ENCODE data around the gene TMEM147.

TMEM147 gene

DNA sequence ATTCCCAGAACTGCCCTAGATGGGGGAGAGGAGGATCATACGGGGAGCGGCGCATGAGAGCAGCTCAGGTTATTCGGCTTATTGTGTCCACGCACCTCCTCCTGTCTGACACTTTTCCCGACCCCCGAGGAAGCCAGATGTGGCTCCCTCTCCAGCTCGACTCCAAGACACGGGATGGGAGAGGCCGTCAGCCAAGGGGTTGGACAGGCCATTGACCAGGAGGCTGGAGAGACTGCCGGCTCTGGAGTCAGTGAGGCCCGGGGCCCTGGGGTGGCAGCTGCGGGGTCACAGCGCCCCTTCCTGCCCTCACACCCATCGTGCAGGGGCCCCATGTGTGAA is 34.8 kb upstream of the TMEM147 start:
- WGBS (ENCODE audit: extremely low coverage, insufficient coverage, insufficient read length) = no CpG with 5 or more reads among the region's 15 CpGs
- Histone ChIP-seq H2AK5ac (ENCODE audit: low read length) (peak overlapping the region; percentile 35), H3K4me1 (ENCODE audit: control insufficient read depth in 1 of 2, insufficient read depth in 2 of 2, low read length in 2 of 2) (peaks cover 3 to 5% of the 10 kb centered on the region in 2 experiments), H3K4ac (ENCODE audit: low read depth, low read length) (no peak overlapping the region), H4K91ac (ENCODE audit: low read depth, low read length) (no peak overlapping the region), H4K8ac (ENCODE audit: low read depth, low read length) (peak overlapping the region; percentile 42), H2BK5ac (ENCODE audit: low read depth, low read length, poor library complexity) (no peak overlapping the region), H3K27me3 (ENCODE audit: insufficient read depth, low read length) (no peaks in the 10 kb centered on the region), H4K12ac (ENCODE audit: low read depth, low read length) (peak overlapping the region; percentile 6), H3K36me3 (ENCODE audit: control insufficient read depth in 1 of 2, insufficient read depth in 2 of 2, low read length in 2 of 2) (peaks cover 7 to 8% of the 10 kb centered on the region in 2 experiments), H3K79me2 (ENCODE audit: control insufficient read depth, insufficient read depth, low read length, poor library complexity) (peaks cover 4% of the 10 kb centered on the region), H3K23ac (ENCODE audit: low read length) (no peak overlapping the region), H3K9me3 (ENCODE audit: insufficient read depth, low read depth, low read length) (peaks cover 2% of the 10 kb centered on the region), H2BK12ac (ENCODE audit: low read length) (no peak overlapping the region), H3K14ac (ENCODE audit: low read length) (no peak overlapping the region), H2BK120ac (ENCODE audit: insufficient read depth, low read length, poor library complexity) (no peak overlapping the region), H2AFZ (ENCODE audit: insufficient read depth, low read length, poor library complexity) (peak overlapping the region; percentile 91), H3K4me3 (ENCODE audit: low read depth, low read length) (no peak overlapping the region), H3K27ac (ENCODE audit: low read depth, low read length) (no peak overlapping the region), H3K79me1 (ENCODE audit: low read length) (peaks cover 7% of the 10 kb centered on the region), H3K4me2 (ENCODE audit: low read length) (peak overlapping the region; percentile 86), H3K18ac (ENCODE audit: low read length) (no peak overlapping the region), H3K9ac (ENCODE audit: low read length) (no peak overlapping the region)
- DNase-seq = no peak

DNA sequence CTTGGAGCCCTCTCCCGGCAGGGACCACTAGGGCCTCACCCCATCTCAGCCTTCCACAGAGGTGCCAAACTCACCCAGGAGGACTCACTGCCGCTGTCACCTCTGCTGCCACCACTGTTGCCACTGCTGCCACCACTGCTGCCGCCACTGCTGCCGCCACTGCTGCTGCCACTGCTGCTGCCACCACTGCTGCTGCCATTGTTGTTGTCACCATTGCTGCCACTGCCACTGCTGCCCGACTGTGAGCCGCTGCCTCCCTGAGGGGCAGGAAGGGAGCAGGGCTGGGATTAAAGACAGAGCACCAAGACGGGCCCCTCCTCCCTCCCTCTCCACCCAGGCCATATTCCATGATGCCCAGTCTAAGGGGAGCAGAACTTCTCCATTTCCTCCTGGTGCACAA is 34.1 kb upstream of the TMEM147 start:
- no peak for DNase-seq
- Histone ChIP-seq H3K18ac (ENCODE audit: low read length) (no peak overlapping the region), H3K9me3 (ENCODE audit: insufficient read depth, low read depth, low read length) (peaks cover 2% of the 10 kb centered on the region), H4K12ac (ENCODE audit: low read depth, low read length) (no peak overlapping the region), H3K4me3 (ENCODE audit: low read depth, low read length) (no peak overlapping the region), H2AK5ac (ENCODE audit: low read length) (no peak overlapping the region), H3K36me3 (ENCODE audit: control insufficient read depth in 1 of 2, insufficient read depth in 2 of 2, low read length in 2 of 2) (peaks cover under 1 to 3% of the 10 kb centered on the region in 2 experiments), H3K14ac (ENCODE audit: low read length) (no peak overlapping the region), H3K4me2 (ENCODE audit: low read length) (no peak overlapping the region), H3K79me1 (ENCODE audit: low read length) (peaks cover 7% of the 10 kb centered on the region), H4K8ac (ENCODE audit: low read depth, low read length) (no peak overlapping the region), H3K27ac (ENCODE audit: low read depth, low read length) (no peak overlapping the region), H3K9ac (ENCODE audit: low read length) (no peak overlapping the region), H2BK5ac (ENCODE audit: low read depth, low read length, poor library complexity) (no peak overlapping the region), H2BK120ac (ENCODE audit: insufficient read depth, low read length, poor library complexity) (no peak overlapping the region), H3K79me2 (ENCODE audit: control insufficient read depth, insufficient read depth, low read length, poor library complexity) (peaks cover 4% of the 10 kb centered on the region), H3K23ac (ENCODE audit: low read length) (no peak overlapping the region), H3K4ac (ENCODE audit: low read depth, low read length) (no peak overlapping the region), H2BK12ac (ENCODE audit: low read length) (no peak overlapping the region), H3K4me1 (ENCODE audit: control insufficient read depth in 1 of 2, insufficient read depth in 2 of 2, low read length in 2 of 2) (peaks cover 3 to 5% of the 10 kb centered on the region in 2 experiments), H2AFZ (ENCODE audit: insufficient read depth, low read length, poor library complexity) (no peak overlapping the region), H3K27me3 (ENCODE audit: insufficient read depth, low read length) (no peaks in the 10 kb centered on the region), H4K91ac (ENCODE audit: low read depth, low read length) (no peak overlapping the region)
- no CpG with 5 or more reads among the region's 7 CpGs for WGBS (ENCODE audit: extremely low coverage, insufficient coverage, insufficient read length)

DNA sequence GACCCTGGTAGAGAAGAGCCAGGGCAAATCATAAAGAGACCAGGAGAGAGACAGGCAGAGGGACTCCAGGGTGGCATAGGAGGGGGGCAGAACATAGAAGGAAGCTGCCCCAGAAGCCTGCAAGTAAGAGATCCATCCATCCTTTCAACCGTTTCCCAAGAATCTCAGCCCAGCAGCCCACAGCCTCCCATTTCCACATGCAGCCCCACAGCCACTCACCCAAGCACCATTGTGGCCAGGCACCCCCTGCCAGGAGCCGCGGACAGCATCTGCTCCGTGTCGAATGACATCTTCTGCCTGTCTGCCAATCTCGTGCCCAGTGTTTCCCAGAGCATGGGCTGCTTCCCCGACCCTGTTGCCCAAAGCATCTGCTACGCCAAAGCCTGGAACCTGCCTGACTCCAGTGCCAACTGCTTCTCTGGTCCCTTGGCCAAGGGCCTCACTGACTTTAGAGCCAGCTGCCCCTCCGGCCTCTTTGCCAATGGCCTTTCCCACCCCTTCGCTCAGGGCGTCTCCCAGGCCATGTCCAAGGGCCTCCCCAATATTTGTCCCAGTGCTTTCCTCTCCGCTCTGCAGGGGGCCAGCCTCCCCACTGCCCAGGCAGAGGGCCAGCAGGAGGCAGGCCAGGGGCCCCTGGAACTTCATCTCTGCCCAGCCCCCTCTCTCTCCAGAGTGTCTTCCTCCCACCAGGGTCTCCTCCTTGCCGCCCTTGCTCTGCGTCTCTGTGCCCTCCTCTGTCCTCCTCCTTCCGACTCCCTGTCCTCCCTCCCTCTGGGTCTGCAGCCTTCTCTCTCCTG is 32.4 kb upstream of the TMEM147 start:
- no CpG with 5 or more reads among the region's 15 CpGs for WGBS (ENCODE audit: extremely low coverage, insufficient coverage, insufficient read length)
- Histone ChIP-seq H4K8ac (ENCODE audit: low read depth, low read length) (no peak overlapping the region), H3K79me2 (ENCODE audit: control insufficient read depth, insufficient read depth, low read length, poor library complexity) (peaks cover 4% of the 10 kb centered on the region), H3K4me3 (ENCODE audit: low read depth, low read length) (no peak overlapping the region), H3K27ac (ENCODE audit: low read depth, low read length) (no peak overlapping the region), H3K79me1 (ENCODE audit: low read length) (peaks cover 7% of the 10 kb centered on the region), H4K12ac (ENCODE audit: low read depth, low read length) (no peak overlapping the region), H2BK120ac (ENCODE audit: insufficient read depth, low read length, poor library complexity) (no peak overlapping the region), H3K4ac (ENCODE audit: low read depth, low read length) (no peak overlapping the region), H2AK5ac (ENCODE audit: low read length) (no peak overlapping the region), H4K91ac (ENCODE audit: low read depth, low read length) (no peak overlapping the region), H2BK5ac (ENCODE audit: low read depth, low read length, poor library complexity) (no peak overlapping the region), H3K18ac (ENCODE audit: low read length) (no peak overlapping the region), H3K36me3 (ENCODE audit: control insufficient read depth in 1 of 2, insufficient read depth in 2 of 2, low read length in 2 of 2) (peaks cover 0 to under 1% of the 10 kb centered on the region in 2 experiments), H3K23ac (ENCODE audit: low read length) (no peak overlapping the region), H3K27me3 (ENCODE audit: insufficient read depth, low read length) (no peaks in the 10 kb centered on the region), H3K9me3 (ENCODE audit: insufficient read depth, low read depth, low read length) (peaks cover 2% of the 10 kb centered on the region), H3K9ac (ENCODE audit: low read length) (no peak overlapping the region), H2BK12ac (ENCODE audit: low read length) (no peak overlapping the region), H2AFZ (ENCODE audit: insufficient read depth, low read length, poor library complexity) (no peak overlapping the region), H3K4me2 (ENCODE audit: low read length) (no peak overlapping the region), H3K4me1 (ENCODE audit: control insufficient read depth in 1 of 2, insufficient read depth in 2 of 2, low read length in 2 of 2) (peaks cover 3 to 5% of the 10 kb centered on the region in 2 experiments), H3K14ac (ENCODE audit: low read length) (no peak overlapping the region)
- no peak for DNase-seq

DNA sequence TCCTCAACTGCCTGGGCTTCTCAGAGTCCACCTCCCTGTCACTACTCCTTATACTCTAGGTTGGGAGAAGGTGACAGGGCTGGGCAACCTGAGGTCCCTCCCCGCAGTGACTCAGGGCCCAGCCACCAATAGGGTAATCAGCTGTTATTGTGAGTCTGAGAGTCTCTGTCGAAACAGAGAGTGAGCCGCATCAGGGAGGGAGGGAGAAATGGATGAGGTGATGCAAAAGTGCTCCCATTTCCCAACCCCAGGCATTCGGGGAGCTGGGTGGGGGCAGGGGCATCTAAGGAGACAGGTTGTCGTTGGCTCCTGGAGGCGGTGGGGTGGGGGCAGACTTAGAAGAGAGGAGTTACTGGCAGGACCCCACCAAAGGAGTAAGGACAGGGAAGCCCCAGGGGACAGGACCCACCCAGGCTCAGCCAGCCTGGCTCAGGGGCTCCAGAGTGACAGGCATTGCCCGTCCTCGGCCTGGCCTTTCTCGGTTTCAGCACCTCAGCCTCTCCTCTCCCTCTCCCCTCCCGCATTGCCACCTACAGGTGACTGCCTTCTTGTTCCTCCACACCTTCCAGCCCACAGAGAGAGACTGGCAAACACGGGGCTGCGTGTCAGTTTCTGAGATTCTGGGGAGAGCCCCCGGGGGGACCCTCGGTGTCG is 31.7 kb upstream of the TMEM147 start, which contains the start of gene DMKN:
DMKN (minus strand) TSS at position 22 of the 654 bp plus-strand sequence. CDS start 174 bp downstream, outside the sequence.
- H4K12ac ChIP-seq (ENCODE audit: low read depth, low read length) = no peak within 1 kb of the TSS
- no peak within 1 kb of the TSS for H2AK5ac ChIP-seq (ENCODE audit: low read length)
- peaks cover 3 to 5% of the 10 kb centered on the region in 2 experiments for H3K4me1 ChIP-seq (ENCODE audit: control insufficient read depth in 1 of 2, insufficient read depth in 2 of 2, low read length in 2 of 2)
- DNase-seq = no peak
- H4K8ac ChIP-seq (ENCODE audit: low read depth, low read length) = no peak within 1 kb of the TSS
- H3K27me3 ChIP-seq (ENCODE audit: insufficient read depth, low read length) = no peaks in the 10 kb centered on the region
- H3K36me3 ChIP-seq (ENCODE audit: control insufficient read depth in 1 of 2, insufficient read depth in 2 of 2, low read length in 2 of 2) = no peaks in the 10 kb centered on the region
- H3K9me3 ChIP-seq (ENCODE audit: insufficient read depth, low read depth, low read length) = peaks cover 2% of the 10 kb centered on the region
- H3K79me2 ChIP-seq (ENCODE audit: control insufficient read depth, insufficient read depth, low read length, poor library complexity) = peaks cover 4% of the 10 kb centered on the region
- H4K91ac ChIP-seq (ENCODE audit: low read depth, low read length) = no peak within 1 kb of the TSS
- no peak within 1 kb of the TSS for H3K23ac ChIP-seq (ENCODE audit: low read length)
- H2AFZ ChIP-seq (ENCODE audit: insufficient read depth, low read length, poor library complexity) = no peak within 1 kb of the TSS
- H3K4ac ChIP-seq (ENCODE audit: low read depth, low read length) = no peak within 1 kb of the TSS
- no CpG with 5 or more reads among the region's 15 CpGs for WGBS (ENCODE audit: extremely low coverage, insufficient coverage, insufficient read length)
- no peak within 1 kb of the TSS for H3K4me2 ChIP-seq (ENCODE audit: low read length)
- no peak within 1 kb of the TSS for H2BK12ac ChIP-seq (ENCODE audit: low read length)
- peaks cover 7% of the 10 kb centered on the region for H3K79me1 ChIP-seq (ENCODE audit: low read length)
- no peak within 1 kb of the TSS for H2BK5ac ChIP-seq (ENCODE audit: low read depth, low read length, poor library complexity)
- no peak within 1 kb of the TSS for H3K27ac ChIP-seq (ENCODE audit: low read depth, low read length)
- no peak within 1 kb of the TSS for H3K4me3 ChIP-seq (ENCODE audit: low read depth, low read length)
- no peak within 1 kb of the TSS for H3K14ac ChIP-seq (ENCODE audit: low read length)
- no peak within 1 kb of the TSS for H2BK120ac ChIP-seq (ENCODE audit: insufficient read depth, low read length, poor library complexity)
- H3K18ac ChIP-seq (ENCODE audit: low read length) = no peak within 1 kb of the TSS
- no peak within 1 kb of the TSS for H3K9ac ChIP-seq (ENCODE audit: low read length)
